Measurements from ENCODE around the gene MXI1.
"Not testable (repeated sequence)": the region's sequence is repeated elsewhere in the genome, so short reads cannot be mapped to it uniquely, and the experiment has no call there.

Gene MXI1

DNA sequence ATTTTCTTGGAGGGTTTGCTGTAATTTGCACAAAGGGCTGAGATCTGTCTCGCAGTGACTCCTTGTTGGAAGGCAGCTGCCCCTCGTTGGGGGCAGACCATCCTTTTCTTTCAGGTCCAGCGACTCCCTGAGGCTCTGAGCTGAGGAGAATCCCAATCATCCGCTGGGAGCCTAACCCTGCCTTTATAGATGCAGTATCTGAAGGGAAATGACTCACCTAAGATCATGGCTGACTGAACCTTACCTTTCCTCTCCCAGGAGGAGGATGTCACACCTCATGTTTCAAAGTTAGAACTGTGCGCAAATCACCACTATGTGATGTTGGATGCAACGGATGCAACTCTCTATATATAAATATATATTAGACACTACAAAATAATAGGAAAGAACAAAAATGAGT is 36.4 kb upstream of the MXI1 start:
- H3K4me1 Mint-ChIP-seq, result peaks cover 22 to 42% of the 10 kb centered on the region in 2 donors
- H3K4me3 Mint-ChIP-seq, result no peak overlapping the region
- no peak for DNase-seq
- no peak overlapping the region for H3K27ac Mint-ChIP-seq
- H3K9me3 Mint-ChIP-seq, result no peaks in the 10 kb centered on the region
- H3K36me3 Mint-ChIP-seq, result no peaks in the 10 kb centered on the region
- ATAC-seq (replicated peaks), result no peak
- peaks cover 62 to 86% of the 10 kb centered on the region in 2 donors for H3K27me3 Mint-ChIP-seq

DNA sequence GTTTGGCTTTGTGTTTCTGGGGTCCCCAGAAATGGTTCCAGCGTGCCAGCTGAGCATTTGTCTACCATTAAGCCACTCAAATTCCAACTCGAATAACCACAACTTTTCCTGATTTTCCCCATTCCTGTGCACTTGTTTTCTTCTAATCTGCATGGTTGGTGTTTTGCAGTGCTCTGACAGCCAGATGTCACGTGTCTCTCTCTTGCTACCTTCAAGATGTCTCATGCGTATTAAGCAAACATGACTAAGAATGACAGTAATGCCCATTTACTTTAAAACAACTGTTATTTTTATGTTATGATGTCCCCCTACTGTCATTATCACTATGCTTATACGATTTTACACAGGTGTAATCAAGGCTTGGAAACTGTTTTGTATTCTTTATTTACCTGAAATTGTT is 35.2 kb upstream of the MXI1 start:
- no peak for DNase-seq
- Mint-ChIP-seq H3K36me3 (no peaks in the 10 kb centered on the region), H3K27me3 (peaks cover 65 to 88% of the 10 kb centered on the region in 2 donors), H3K9me3 (no peaks in the 10 kb centered on the region), H3K4me3 (no peak overlapping the region), H3K27ac (no peak overlapping the region), H3K4me1 (peaks cover 24 to 45% of the 10 kb centered on the region in 2 donors)
- ATAC-seq (replicated peaks), result no peak

DNA sequence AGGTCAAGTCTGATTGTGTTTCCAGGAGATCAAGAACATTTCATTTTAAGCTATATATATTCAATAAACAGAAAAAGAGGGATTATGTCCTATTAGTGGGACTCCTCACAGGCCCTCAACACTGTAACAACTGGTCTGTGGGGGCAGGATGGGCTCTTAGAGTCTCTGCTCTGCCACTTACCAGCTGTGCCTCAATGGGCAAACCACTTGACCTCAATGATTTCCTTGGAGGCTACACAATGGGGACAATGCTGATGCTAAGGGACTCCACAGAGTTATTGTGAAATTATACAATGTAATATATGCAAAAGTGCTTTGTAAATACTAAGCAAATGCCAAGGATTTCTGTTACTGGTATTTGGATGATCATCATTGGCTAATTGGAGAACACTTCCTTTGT is 33.2 kb upstream of the MXI1 start:
- H3K4me1 Mint-ChIP-seq, result peaks cover 15 to 29% of the 10 kb centered on the region in 2 donors
- peaks cover 0 to 2% of the 10 kb centered on the region in 2 donors for H3K36me3 Mint-ChIP-seq
- DNase-seq, result no peak
- no peak overlapping the region for H3K27ac Mint-ChIP-seq
- no peak overlapping the region for H3K4me3 Mint-ChIP-seq
- H3K9me3 Mint-ChIP-seq, result no peaks in the 10 kb centered on the region
- peaks cover 62 to 86% of the 10 kb centered on the region in 2 donors for H3K27me3 Mint-ChIP-seq
- no peak for ATAC-seq (replicated peaks)

DNA sequence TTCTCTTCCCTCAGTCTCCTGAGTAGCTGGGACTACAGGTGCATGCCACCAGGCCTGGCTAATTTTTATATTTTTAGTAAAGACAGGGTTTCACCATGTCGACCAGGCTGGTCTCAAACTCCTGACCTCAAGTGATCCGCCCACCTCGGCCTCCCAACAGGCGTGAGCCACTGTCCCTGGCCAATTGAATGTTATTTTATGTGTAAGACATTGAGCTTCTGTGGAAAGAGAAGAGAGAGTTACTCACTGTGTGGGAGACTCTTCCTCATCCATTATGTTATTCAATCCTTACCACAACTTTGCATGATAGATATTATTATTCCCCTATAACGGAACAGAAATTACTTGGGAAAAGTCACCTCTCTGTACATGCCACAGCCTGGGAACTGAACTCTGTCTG is 32.6 kb upstream of the MXI1 start:
- Mint-ChIP-seq H3K36me3 (peaks cover 0 to 2% of the 10 kb centered on the region in 2 donors), H3K4me1 (peaks cover 9 to 23% of the 10 kb centered on the region in 2 donors), H3K4me3 (no peak overlapping the region), H3K27me3 (peaks cover 61 to 86% of the 10 kb centered on the region in 2 donors), H3K27ac (no peak overlapping the region), H3K9me3 (no peaks in the 10 kb centered on the region)
- DNase-seq (no peak), ATAC-seq (replicated peaks) (no peak)

DNA sequence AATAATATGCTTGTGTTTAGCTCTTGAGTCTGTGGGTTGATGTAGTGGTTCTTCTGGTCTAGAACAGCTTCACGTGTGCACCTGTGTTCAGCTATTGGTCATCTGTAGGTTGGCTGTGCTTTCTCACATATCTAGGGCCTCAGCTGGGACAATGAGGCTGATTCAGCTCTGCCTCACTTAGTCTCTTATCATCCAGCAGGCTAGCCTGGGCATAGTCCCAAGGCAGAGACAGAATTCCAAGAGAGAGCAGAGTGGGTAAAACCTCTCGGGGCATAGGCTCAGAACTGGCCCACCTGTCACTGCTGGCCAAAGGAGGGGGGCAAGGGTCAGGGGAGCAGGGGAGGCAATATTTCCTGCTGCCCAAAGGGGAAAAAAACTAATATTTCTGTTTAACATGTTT is 32.0 kb upstream of the MXI1 start:
- peaks cover 0 to 2% of the 10 kb centered on the region in 2 donors for H3K36me3 Mint-ChIP-seq
- DNase-seq (no peak), ATAC-seq (replicated peaks) (no peak)
- peaks cover 6 to 18% of the 10 kb centered on the region in 2 donors for H3K4me1 Mint-ChIP-seq
- no peaks in the 10 kb centered on the region for H3K9me3 Mint-ChIP-seq
- H3K4me3 Mint-ChIP-seq, result no peak overlapping the region
- peaks cover 56 to 80% of the 10 kb centered on the region in 2 donors for H3K27me3 Mint-ChIP-seq
- no peak overlapping the region for H3K27ac Mint-ChIP-seq

DNA sequence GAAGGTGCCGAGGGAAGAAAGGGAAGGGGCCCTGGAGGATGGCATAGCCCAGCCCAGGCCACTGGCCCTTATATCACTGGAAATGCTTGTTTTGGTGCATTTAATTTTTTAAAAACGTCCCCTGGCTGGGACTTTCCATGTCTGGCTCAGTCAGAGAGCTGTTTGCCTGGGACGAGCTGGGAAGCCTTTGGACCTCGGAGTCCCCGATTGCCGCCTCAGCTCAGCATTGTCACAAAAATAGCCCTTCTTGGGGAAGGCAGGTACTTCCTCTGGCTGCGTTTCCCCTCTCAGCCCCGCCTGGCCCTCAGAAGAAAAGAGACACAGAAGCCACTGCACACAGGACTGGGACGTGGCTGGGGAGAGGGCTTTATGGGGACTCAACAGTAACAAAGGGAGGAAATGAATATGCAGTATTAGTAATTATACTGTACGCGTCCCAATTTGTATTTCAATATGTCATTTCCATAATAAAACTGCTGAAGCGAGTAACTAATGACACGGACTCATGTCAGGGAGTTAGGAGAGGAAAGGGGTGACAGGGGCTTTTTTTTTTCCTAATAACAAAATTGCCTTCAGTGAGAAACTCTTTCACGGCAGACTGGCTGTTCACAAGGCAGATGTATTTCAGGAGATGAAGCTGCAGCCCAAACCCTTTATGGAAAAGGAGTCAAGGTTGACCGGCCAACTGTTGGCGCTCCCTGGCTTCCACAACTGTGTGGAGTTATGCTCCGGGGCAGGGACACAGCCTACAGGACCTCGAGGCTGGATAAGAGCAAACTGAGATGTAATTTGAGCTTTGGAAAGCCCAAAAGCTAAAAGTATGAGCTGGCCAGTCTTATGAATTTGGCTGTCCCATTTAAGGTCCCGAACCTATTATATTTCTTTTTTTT is 31.0 kb upstream of the MXI1 start:
- no peak for DNase-seq
- peak overlapping the region in 1 of 2 donors; percentile 29 for H3K4me3 Mint-ChIP-seq
- no peaks in the 10 kb centered on the region for H3K9me3 Mint-ChIP-seq
- H3K27me3 Mint-ChIP-seq, result peaks cover 47 to 70% of the 10 kb centered on the region in 2 donors
- peaks cover 0 to 2% of the 10 kb centered on the region in 2 donors for H3K36me3 Mint-ChIP-seq
- peak overlapping the region; percentile 22 for H3K27ac Mint-ChIP-seq
- no peak for ATAC-seq (replicated peaks)
- peaks cover 6 to 10% of the 10 kb centered on the region in 2 donors for H3K4me1 Mint-ChIP-seq

DNA sequence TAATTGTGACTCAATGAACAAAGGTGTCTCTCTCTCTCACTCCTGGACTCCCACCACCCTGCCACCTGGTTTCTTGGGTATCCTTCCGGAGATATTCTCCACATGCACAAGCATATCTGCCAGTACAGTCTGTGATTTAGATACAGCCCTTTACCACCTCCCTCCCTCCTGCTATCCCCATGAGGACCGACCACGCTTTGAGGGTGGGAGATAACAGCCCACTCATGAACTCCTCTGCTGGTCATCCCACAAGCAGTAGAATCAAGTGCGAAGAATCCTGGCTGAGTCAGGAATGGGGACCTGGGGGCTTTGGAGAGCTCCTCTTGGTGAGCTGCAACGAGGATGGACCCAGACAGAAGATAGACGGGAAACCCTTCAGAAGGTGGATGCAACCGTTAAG is 28.2 kb upstream of the MXI1 start:
- Mint-ChIP-seq H3K27me3 (peaks cover 32 to 50% of the 10 kb centered on the region in 2 donors), H3K9me3 (no peaks in the 10 kb centered on the region), H3K36me3 (peaks cover 0 to 2% of the 10 kb centered on the region in 2 donors), H3K4me1 (peaks cover 6 to 10% of the 10 kb centered on the region in 2 donors), H3K27ac (no peak overlapping the region), H3K4me3 (no peak overlapping the region)
- DNase-seq, result no peak
- ATAC-seq (replicated peaks), result no peak

DNA sequence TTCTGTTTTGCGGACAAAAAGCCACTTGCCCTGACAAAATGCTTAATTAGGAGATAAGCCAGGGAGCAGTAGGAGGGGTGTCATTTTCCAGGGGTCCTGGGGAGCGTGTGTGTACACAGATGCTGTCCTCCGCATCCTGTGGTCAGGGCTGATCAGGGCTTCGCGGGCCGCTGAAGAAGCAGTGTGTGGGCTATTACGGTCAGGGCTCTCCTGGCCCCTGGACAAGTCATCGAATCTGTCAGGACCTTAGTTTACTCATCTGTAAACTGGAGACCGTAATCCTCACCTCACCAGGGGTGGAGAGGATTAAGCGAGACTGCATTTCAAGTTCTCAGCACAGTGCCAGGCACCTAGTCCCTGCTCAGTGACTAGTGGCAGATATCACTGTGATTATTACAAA is 26.0 kb upstream of the MXI1 start:
- Mint-ChIP-seq H3K36me3 (peaks cover 0 to 2% of the 10 kb centered on the region in 2 donors), H3K9me3 (no peaks in the 10 kb centered on the region), H3K27me3 (peaks cover 19 to 29% of the 10 kb centered on the region in 2 donors), H3K4me3 (no peak overlapping the region), H3K4me1 (peaks cover 2% of the 10 kb centered on the region in 2 donors), H3K27ac (no peak overlapping the region)
- DNase-seq (no peak), ATAC-seq (replicated peaks) (no peak)

DNA sequence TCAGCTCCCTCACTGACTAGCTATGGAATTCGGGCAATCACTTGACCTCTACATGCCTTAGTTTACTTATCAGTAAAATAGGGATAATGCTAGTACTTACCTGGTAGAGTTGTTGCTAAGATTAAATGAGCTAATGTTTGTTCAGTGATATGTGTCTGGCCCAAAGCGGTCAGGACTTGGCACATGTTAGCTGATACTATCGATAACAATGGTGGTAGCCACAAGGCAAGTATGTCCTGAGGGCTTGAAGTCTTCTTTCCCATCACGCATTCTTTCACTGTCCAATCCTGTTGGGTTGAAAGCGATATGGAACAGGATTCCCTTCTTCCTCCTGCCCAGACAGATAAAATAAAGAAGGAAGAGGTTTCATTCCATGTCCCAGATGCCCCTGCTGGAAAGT is 25.5 kb upstream of the MXI1 start:
- Mint-ChIP-seq H3K4me1 (peaks cover 0 to 2% of the 10 kb centered on the region in 2 donors), H3K36me3 (peaks cover 0 to 2% of the 10 kb centered on the region in 2 donors), H3K27ac (no peak overlapping the region), H3K4me3 (no peak overlapping the region), H3K9me3 (no peaks in the 10 kb centered on the region), H3K27me3 (peaks cover 16 to 27% of the 10 kb centered on the region in 2 donors)
- no peak for DNase-seq
- no peak for ATAC-seq (replicated peaks)

DNA sequence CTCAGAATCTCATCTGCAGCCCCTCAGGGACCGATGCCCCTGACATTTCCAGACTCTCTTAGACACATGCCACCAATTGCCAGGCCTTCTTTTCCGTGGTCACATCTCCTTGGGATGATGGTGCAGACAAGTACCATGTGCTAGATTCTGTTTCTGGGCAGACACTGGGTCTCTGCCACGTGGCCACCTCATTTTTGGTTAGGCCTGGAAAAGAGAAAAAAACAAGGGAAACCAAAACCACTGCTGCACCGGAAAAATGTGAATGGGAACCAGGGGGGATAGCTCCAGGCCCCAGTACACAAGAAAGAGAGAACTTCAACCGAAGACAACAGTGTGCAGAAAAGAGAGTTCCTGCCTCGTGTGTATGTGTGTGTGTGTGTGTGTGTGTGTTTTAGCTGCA is 23.0 kb upstream of the MXI1 start:
- no peak overlapping the region for H3K4me3 Mint-ChIP-seq
- H3K36me3 Mint-ChIP-seq, result no peaks in the 10 kb centered on the region
- peaks cover 9 to 16% of the 10 kb centered on the region in 2 donors for H3K27me3 Mint-ChIP-seq
- no peak for ATAC-seq (replicated peaks)
- no peaks in the 10 kb centered on the region for H3K4me1 Mint-ChIP-seq
- no peak for DNase-seq
- no peaks in the 10 kb centered on the region for H3K9me3 Mint-ChIP-seq
- no peak overlapping the region for H3K27ac Mint-ChIP-seq

DNA sequence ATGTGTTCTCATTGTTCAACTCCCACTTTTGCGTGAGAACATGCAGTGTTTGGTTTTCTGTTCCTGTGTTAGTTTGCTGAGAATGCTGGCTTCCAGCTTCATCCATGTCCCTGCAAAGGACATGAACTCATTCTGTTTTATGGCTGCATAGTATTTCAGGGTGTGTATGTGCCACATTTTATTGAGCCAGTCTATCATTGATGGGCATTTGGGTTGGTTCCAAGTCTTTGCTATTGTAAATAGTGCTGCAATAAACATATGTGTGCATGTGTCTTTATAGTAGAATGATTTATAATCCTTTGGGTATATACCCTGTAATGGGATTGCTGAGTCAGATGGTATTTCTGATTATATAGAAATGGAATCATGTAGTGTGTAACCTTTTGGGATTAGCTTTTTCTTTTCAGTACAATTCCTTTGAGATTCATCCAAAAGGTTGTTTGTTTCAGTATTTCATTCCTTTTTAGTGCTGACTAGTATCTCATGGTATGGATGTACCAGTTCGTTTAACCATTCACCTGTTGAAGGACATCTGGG is 21.7 kb upstream of the MXI1 start:
- not testable (repeated sequence) for H3K27ac Mint-ChIP-seq; ATAC-seq (replicated peaks); H3K4me1 Mint-ChIP-seq; H3K36me3 Mint-ChIP-seq; DNase-seq; H3K9me3 Mint-ChIP-seq; H3K4me3 Mint-ChIP-seq
- peaks cover 6 to 17% of the 10 kb centered on the region in 2 donors for H3K27me3 Mint-ChIP-seq

DNA sequence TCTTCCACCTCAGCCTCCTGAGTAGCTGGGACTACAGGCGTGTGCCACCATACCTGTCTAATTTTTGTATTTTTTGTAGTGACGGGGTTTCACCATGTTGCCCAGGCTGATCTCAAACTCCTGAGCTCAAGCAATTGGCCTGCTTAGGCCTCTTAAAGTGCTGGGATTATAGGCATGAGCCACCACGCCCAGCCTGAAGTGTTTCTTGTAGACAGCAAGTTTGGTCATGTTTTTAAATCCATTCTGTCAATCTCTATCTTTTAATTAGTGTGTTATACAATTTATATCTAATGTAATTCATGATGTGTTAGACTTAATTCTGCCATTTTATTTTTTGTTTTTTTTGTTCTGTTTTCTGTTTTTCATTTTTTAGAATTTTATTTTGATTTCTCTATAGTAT is 17.2 kb upstream of the MXI1 start:
- H3K4me3 Mint-ChIP-seq, result no peak overlapping the region
- H3K27ac Mint-ChIP-seq, result no peak overlapping the region
- H3K36me3 Mint-ChIP-seq, result peaks cover 0 to 4% of the 10 kb centered on the region in 2 donors
- DNase-seq (no peak), ATAC-seq (replicated peaks) (no peak)
- H3K4me1 Mint-ChIP-seq, result peaks cover 4 to 5% of the 10 kb centered on the region in 2 donors
- peaks cover 3 to 5% of the 10 kb centered on the region in 2 donors for H3K9me3 Mint-ChIP-seq
- H3K27me3 Mint-ChIP-seq, result peaks cover 19 to 49% of the 10 kb centered on the region in 2 donors

DNA sequence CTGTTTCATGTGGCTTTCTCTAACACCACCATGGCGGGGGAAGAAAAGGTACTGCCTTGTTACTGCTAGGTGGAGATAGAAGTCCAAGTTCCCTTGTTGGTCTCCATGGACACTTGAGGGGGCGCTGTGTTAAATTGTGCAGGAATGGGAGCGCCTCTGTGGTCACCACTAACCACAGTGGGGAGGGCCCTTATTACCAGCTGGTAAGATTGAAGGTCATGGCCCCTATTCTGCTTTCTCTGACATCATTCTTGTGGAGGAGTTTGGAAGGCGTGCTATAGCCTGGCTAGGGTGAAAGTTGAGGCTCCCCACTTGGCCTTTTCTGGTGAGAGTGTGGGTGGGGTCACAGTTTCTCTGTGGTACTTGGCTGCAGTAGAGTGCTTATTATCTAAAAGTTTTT is 14.9 kb upstream of the MXI1 start:
- ATAC-seq (replicated peaks), result peak; percentile 72 to 92
- H3K36me3 Mint-ChIP-seq, result peaks cover 0 to 4% of the 10 kb centered on the region in 2 donors

DNA sequence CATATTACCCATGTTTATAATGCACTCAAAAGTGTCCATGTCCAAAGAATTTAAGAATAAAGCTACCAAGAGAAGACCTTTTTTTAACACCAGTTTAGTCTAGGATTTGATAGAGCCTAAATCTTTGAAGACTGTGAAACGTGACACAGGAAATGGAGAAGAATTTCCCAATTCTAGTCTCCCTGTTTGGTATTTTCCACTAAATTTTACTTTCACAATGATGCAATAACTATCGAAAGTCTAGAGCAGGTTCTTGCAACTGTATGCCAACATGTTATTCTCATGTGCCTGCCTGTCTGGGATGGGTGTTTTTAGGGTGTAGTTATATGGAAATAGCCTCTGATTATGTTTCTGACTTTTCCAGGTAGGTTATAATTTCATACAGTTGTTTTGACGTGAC is 6.9 kb upstream of the MXI1 start:
- Mint-ChIP-seq H3K4me3 (no peak overlapping the region), H3K36me3 (no peaks in the 10 kb centered on the region), H3K4me1 (no peaks in the 10 kb centered on the region), H3K9me3 (no peaks in the 10 kb centered on the region), H3K27ac (no peak overlapping the region), H3K27me3 (peaks cover 34 to 61% of the 10 kb centered on the region in 2 donors)
- DNase-seq (no peak), ATAC-seq (replicated peaks) (no peak)

More for the DNA sequence above, 14.9 kb upstream of the MXI1 start:
- Mint-ChIP-seq H3K27ac (no peak overlapping the region), H3K4me1 (peaks cover 4 to 5% of the 10 kb centered on the region in 2 donors), H3K27me3 (peaks cover 26 to 65% of the 10 kb centered on the region in 2 donors), H3K4me3 (no peak overlapping the region), H3K9me3 (peaks cover 3 to 5% of the 10 kb centered on the region in 2 donors)
- no peak for DNase-seq

DNA sequence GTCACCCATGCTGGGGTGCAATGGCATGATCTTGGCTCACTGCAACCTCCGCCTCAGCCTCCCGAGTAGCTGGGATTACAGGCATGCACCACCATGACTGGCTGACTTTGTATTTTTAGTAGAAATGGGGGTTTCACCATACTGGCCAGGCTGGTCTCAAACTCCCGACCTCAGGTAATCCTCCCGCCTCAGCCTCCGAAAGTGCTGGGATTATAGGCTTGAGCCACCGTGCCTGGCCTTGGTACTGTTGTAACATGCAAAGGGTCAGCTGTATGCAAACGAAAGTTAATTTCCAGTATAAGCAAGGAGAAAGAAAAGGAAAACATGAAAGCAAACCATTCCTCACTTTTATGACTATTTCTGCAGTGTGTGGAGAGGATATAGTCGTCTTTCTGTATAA is 6.4 kb upstream of the MXI1 start:
- H3K4me1 Mint-ChIP-seq; H3K27ac Mint-ChIP-seq; H3K4me3 Mint-ChIP-seq; H3K9me3 Mint-ChIP-seq; ATAC-seq (replicated peaks); DNase-seq; H3K36me3 Mint-ChIP-seq: not testable (repeated sequence)
- H3K27me3 Mint-ChIP-seq, result peaks cover 34 to 58% of the 10 kb centered on the region in 2 donors

Data from stimulated activated naive B cell treated with anti-CD40 and anti-IgM and Interleukin-4, amounts not matched to agents 10 μg/mL and 1 μg/mL and 100 μg/mL, for 72 hours (primary cell).